Right lobe of liver (tissue), 6 donors: Measurements from ENCODE around the gene FAM13A. TPM values are rescaled to one million over a fixed set of nuclear protein-coding genes. Genes with fewer than 3 reads are reported as not detected.
"Not testable (repeated sequence)": the region's sequence is repeated elsewhere in the genome, so short reads cannot be mapped to it uniquely, and the experiment has no call there.

Experiments
- ATAC-seq, 4 donors: fragments of 200-7000 bp; cut with Tn5 transposase; one replicate each; pipeline ENCODE4 v1.9.1; 2020; ENCODE audit warnings: mild to moderate bottlenecking in 4 of 4, moderate library complexity in 4 of 4
- DNase-seq, 3 donors: peaks; one replicate each; pipeline ENCODE4 v3.0.0-alpha.2; 2020
- H3K27ac ChIP-seq, 3 donors: fragments of 200-600 bp; one replicate each; pipeline ENCODE4 v1.8.0; 2022
- H3K27me3 ChIP-seq, 2 donors: fragments of 200-600 bp; one replicate each; pipeline ENCODE4 v1.8.0; 2022
- H3K36me3 ChIP-seq, 4 donors: fragments of 200-600 bp; sonication (generic) in 1 of 4; one replicate each; pipeline versions ENCODE4 v1.5.1 to v1.8.0; 2017 to 2022; ENCODE audit warnings: control low read depth in 1 of 4
- H3K4me1 ChIP-seq, 4 donors: fragments of 200-600 bp; sonication (generic) in 1 of 4; one replicate each; pipeline versions ENCODE4 v1.5.1 to v1.8.0; 2017 to 2022; ENCODE audit warnings: control low read depth in 1 of 4
- H3K4me3 ChIP-seq, 3 donors: fragments of 200-600 bp; one replicate each; pipeline ENCODE4 v1.8.0; 2022
- H3K9me3 ChIP-seq, 4 donors: fragments of 200-600 bp; sonication (generic) in 1 of 4; one replicate each; pipeline versions ENCODE4 v1.5.1 to v1.8.0; 2017 to 2022; ENCODE audit warnings: control low read depth in 1 of 4
- CTCF ChIP-seq, 4 donors: fragments of 200-600 bp in 3 of 4; fragments of 450-650 bp in 1 of 4; IDR thresholded peaks; one replicate each; pipeline versions ENCODE4 v1.5.1 to v1.8.0; 2016 to 2022; ENCODE audit warnings: antibody characterized with exemption in 4 of 4, mild to moderate bottlenecking in 2 of 4
- POLR2A ChIP-seq: fragments of 450-650 bp; IDR thresholded peaks from one replicate; pipeline ENCODE4 v1.6.1; 2017; ENCODE audit warnings: antibody characterized with exemption, mild to moderate bottlenecking
- WGBS: methylation state at CpG from one replicate; pipeline ENCODE4 v1.1.6; 2018; ENCODE audit warnings: low coverage, low lambda C conversion rate; ENCODE audit not compliant: insufficient coverage; ENCODE audit errors: missing lambda C conversion rate; 5-methylcytosine and 5-hydroxymethylcytosine counted together
- intact Hi-C, 2 donors: fragments of 100-400 bp; cut with DNase I; formaldehyde crosslinking; loops; one replicate each; pipeline versions ENCODE4 v1.11.2 to v1.14.1; 2022
- total RNA-seq, 6 experiments: library from RNA; depleted of rRNA in 2 of 6; stranded (reverse); fragments of >200 nt in 2 of 6; fragmentation: NEBNext Ultra II Directional in 3 of 6; extraction: Animal tissue kit (Norgen Biotek cat#: 25700) in 3 of 6; gene quantifications; one replicate each; pipeline versions ENCODE4 v1.1.0 to v1.2.4, GENCODE V29; 2016 to 2023
- donor health status: DM: no; HTN: yes; CAD: no.
- donor health status: DM: no; HTN: no; CAD: no.
- donor health status: DM: no; HTN: no; CAD: no.
- donor health status: DM: no; HTN: yes; CAD: no.
- donor health status: DM: no; HTN: yes; CAD: no.

FAM13A gene
- total RNA-seq, 6 experiments from 2014 or later, result 28.3 to 82.5 (median 51.7) TPM

- ATAC-seq, result no peak
- H3K36me3 ChIP-seq, result no peaks in the 10 kb centered on the region
These were observed 56.6 kb downstream of the FAM13A start for GRCh38 chr4:89000382-89000781.

GRCh38 chr4:88999392-88999930 lies 57.5 kb downstream of the FAM13A start:
- intact Hi-C loops, result no loop called here
- H3K27ac ChIP-seq, result no peak overlapping the region
- H3K27me3 ChIP-seq, result no peaks in the 10 kb centered on the region
- 69% methylated on average over 2 of the region's 2 CpGs for WGBS
- H3K4me1 ChIP-seq, result peaks cover 0 to 8% (median 0%) of the 10 kb centered on the region in 4 donors
- H3K4me3 ChIP-seq, result no peak overlapping the region
- no peak for TF ChIP-seq CTCF (IDR thresholded peaks at IDR 0.05)
- TF ChIP-seq POLR2A, result no peak
- no peaks in the 10 kb centered on the region for H3K36me3 ChIP-seq
- DNase-seq, result no peak
- no peak for ATAC-seq
- no peaks in the 10 kb centered on the region for H3K9me3 ChIP-seq

More at GRCh38 chr4:89000382-89000781, 56.6 kb downstream of the FAM13A start:
- H3K4me3 ChIP-seq, result no peak overlapping the region
- TF ChIP-seq POLR2A (no peak), CTCF (IDR thresholded peaks at IDR 0.05) (no peak)
- intact Hi-C loops, result no loop called here
- no peaks in the 10 kb centered on the region for H3K9me3 ChIP-seq
- no peak for DNase-seq
- H3K4me1 ChIP-seq, result peaks cover 0 to 8% (median 0%) of the 10 kb centered on the region in 4 donors
- H3K27ac ChIP-seq, result no peak overlapping the region
- WGBS, result 89% methylated on average over 1 of the region's 1 CpG
- no peaks in the 10 kb centered on the region for H3K27me3 ChIP-seq

GRCh38 chr4:88998891-88999290 lies 58.1 kb downstream of the FAM13A start:
- 39% methylated on average over 3 of the region's 3 CpGs for WGBS
- TF ChIP-seq POLR2A (no peak), CTCF (IDR thresholded peaks at IDR 0.05) (no peak)
- Histone ChIP-seq H3K9me3 (no peaks in the 10 kb centered on the region), H3K4me3 (no peak overlapping the region), H3K4me1 (peaks cover 0 to 8% (median 0%) of the 10 kb centered on the region in 4 donors), H3K36me3 (no peaks in the 10 kb centered on the region), H3K27me3 (no peaks in the 10 kb centered on the region), H3K27ac (no peak overlapping the region)
- peak; percentile 51 to 82 (median 60) for ATAC-seq
- intact Hi-C loops, result no loop called here
- no peak for DNase-seq

GRCh38 chr4:88998001-88998400 lies 59.0 kb downstream of the FAM13A start:
- Histone ChIP-seq H3K9me3 (no peaks in the 10 kb centered on the region), H3K27me3 (no peaks in the 10 kb centered on the region), H3K36me3 (no peaks in the 10 kb centered on the region), H3K4me3 (no peak overlapping the region), H3K27ac (no peak overlapping the region), H3K4me1 (peaks cover 0 to 8% (median 0%) of the 10 kb centered on the region in 4 donors)
- ATAC-seq (no peak), DNase-seq (no peak)
- no peak for TF ChIP-seq CTCF (IDR thresholded peaks at IDR 0.05)
- no peak for TF ChIP-seq POLR2A
- intact Hi-C loops, result no loop called here

- WGBS, result 91% methylated on average over 1 of the region's 1 CpG
- no peak overlapping the region for H3K27ac ChIP-seq
- no peaks in the 10 kb centered on the region for H3K36me3 ChIP-seq
- ATAC-seq (no peak), DNase-seq (no peak)
- intact Hi-C loops, result no loop called here
- H3K27me3 ChIP-seq, result no peaks in the 10 kb centered on the region
- TF ChIP-seq POLR2A, result no peak
- TF ChIP-seq CTCF (IDR thresholded peaks at IDR 0.05), result no peak
- no peaks in the 10 kb centered on the region for H3K9me3 ChIP-seq
- H3K4me1 ChIP-seq, result peaks cover 0 to 8% (median 0%) of the 10 kb centered on the region in 4 donors
- H3K4me3 ChIP-seq, result no peak overlapping the region
These were observed 61.1 kb downstream of the FAM13A start for GRCh38 chr4:88995874-88996273.

- H3K27me3 ChIP-seq, DNase-seq, H3K4me1 ChIP-seq, H3K4me3 ChIP-seq, H3K27ac ChIP-seq, H3K9me3 ChIP-seq, intact Hi-C loops, H3K36me3 ChIP-seq, ATAC-seq: not testable (repeated sequence)
- 71% methylated on average over 1 of the region's 1 CpG for WGBS
These were observed 61.7 kb downstream of the FAM13A start for GRCh38 chr4:88995257-88995656.
